ENCODE results near the gene LY6G6F.
"Not testable (repeated sequence)": the region's sequence is repeated elsewhere in the genome, so short reads cannot be mapped to it uniquely, and the experiment has no call there.

The LY6G6F gene

GRCh38 chr6:31707701-31708100 lies 1.0 kb downstream of the LY6G6F start:
- H3K36me3 ChIP-seq (ENCODE audit: control insufficient read depth in 2 of 2, insufficient read depth in 2 of 2, low read length in 2 of 2), result no peaks in the 10 kb centered on the region
- no peak overlapping the region for H3K27ac ChIP-seq (ENCODE audit: low read length)
- H3K4me1 ChIP-seq (ENCODE audit: control insufficient read depth, insufficient read depth, low read length), result peaks cover 5% of the 10 kb centered on the region
- H3K27me3 ChIP-seq (ENCODE audit: control insufficient read depth in 1 of 2, insufficient read depth in 2 of 2, low read length in 2 of 2), result peaks cover 0 to 2% of the 10 kb centered on the region in 2 donors
- no peaks in the 10 kb centered on the region for H3K9me3 ChIP-seq (ENCODE audit: control insufficient read depth in 2 of 2, low read length in 2 of 2)
- H3K4me3 ChIP-seq (ENCODE audit: low read length in 2 of 2), result no peak overlapping the region
- no peak overlapping the region for H3K9ac ChIP-seq (ENCODE audit: low read length in 2 of 2)

- H3K4me1 ChIP-seq (ENCODE audit: control insufficient read depth, insufficient read depth, low read length), result peaks cover 5% of the 10 kb centered on the region
- no peaks in the 10 kb centered on the region for H3K9me3 ChIP-seq (ENCODE audit: control insufficient read depth in 2 of 2, low read length in 2 of 2)
These were observed 1.6 kb downstream of the LY6G6F start for GRCh38 chr6:31708224-31708623.

DNA sequence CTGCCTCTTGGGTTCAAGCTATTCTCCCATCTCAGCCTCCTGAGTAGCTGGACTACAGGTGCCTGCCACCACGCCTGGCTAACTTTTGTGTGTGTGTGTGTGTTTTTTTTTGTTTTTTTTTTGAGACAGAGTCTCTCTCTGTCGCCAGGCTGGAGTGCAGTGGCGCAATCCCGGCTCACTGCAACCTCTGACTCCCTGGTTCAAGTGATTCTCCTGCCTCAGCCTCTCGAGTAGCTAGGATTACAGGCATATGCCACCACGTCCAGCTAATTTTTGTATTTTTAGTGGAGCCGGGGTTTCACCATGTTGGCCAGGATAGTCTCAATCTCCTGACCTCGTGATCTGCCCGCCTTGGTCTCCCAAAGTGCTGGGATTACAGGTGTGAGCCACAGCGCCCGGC lies 2.5 kb downstream of the LY6G6F start:
- not testable (repeated sequence) for H3K4me3 ChIP-seq (ENCODE audit: low read length in 2 of 2); H3K27ac ChIP-seq (ENCODE audit: low read length); H3K4me1 ChIP-seq (ENCODE audit: control insufficient read depth, insufficient read depth, low read length); H3K36me3 ChIP-seq (ENCODE audit: control insufficient read depth in 2 of 2, insufficient read depth in 2 of 2, low read length in 2 of 2); H3K27me3 ChIP-seq (ENCODE audit: control insufficient read depth in 1 of 2, insufficient read depth in 2 of 2, low read length in 2 of 2); H3K9me3 ChIP-seq (ENCODE audit: control insufficient read depth in 2 of 2, low read length in 2 of 2); H3K9ac ChIP-seq (ENCODE audit: low read length in 2 of 2)

More at GRCh38 chr6:31708224-31708623, 1.6 kb downstream of the LY6G6F start:
- H3K27ac ChIP-seq (ENCODE audit: low read length), result no peak overlapping the region
- H3K27me3 ChIP-seq (ENCODE audit: control insufficient read depth in 1 of 2, insufficient read depth in 2 of 2, low read length in 2 of 2), result peaks cover 0 to 2% of the 10 kb centered on the region in 2 donors
- H3K9ac ChIP-seq (ENCODE audit: low read length in 2 of 2), result no peak overlapping the region
- no peak overlapping the region for H3K4me3 ChIP-seq (ENCODE audit: low read length in 2 of 2)
- H3K36me3 ChIP-seq (ENCODE audit: control insufficient read depth in 2 of 2, insufficient read depth in 2 of 2, low read length in 2 of 2), result no peaks in the 10 kb centered on the region

DNA sequence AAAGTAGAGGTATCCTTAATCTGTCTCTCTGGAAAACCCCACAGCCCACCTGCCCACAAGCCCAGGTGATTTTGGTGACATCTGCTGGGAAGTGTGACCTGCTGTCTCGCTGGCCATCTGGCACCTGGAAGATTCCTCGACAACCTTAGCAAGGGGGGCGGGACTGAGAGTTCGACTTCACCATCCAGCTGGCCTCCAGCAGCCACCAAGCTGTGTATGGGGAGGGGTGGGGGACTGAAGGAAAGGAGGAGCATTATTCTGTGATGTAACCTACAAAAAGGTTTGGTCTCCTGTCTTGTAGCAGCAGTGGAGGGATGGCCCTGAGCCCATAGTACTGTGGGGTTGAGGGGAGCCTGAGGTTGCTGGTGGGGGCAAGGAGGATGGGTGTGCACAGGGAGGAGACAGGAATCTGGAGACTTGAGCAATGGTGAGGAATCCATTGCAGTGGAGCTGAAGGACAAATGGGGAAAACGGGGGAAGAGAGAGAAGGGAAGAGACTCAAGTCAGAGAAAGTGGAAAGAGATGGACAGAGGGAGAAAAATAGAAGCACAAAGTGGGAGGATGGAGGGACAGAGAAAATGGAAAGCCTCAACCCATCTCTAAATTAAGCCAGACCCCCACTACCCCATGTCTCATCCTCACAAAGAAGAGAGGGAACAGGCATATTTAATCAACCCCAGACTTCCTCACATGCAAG lies 4.0 kb downstream of the LY6G6F start:
- H3K36me3 ChIP-seq (ENCODE audit: control insufficient read depth in 2 of 2, insufficient read depth in 2 of 2, low read length in 2 of 2), result no peaks in the 10 kb centered on the region
- no peaks in the 10 kb centered on the region for H3K9me3 ChIP-seq (ENCODE audit: control insufficient read depth in 2 of 2, low read length in 2 of 2)
- H3K9ac ChIP-seq (ENCODE audit: low read length in 2 of 2), result no peak overlapping the region
- H3K27ac ChIP-seq (ENCODE audit: low read length), result no peak overlapping the region
- peaks cover 0 to 2% of the 10 kb centered on the region in 2 donors for H3K27me3 ChIP-seq (ENCODE audit: control insufficient read depth in 1 of 2, insufficient read depth in 2 of 2, low read length in 2 of 2)
- H3K4me1 ChIP-seq (ENCODE audit: control insufficient read depth, insufficient read depth, low read length), result peaks cover 7% of the 10 kb centered on the region
- H3K4me3 ChIP-seq (ENCODE audit: low read length in 2 of 2), result no peak overlapping the region

GRCh38 chr6:31711233-31711632 lies 4.6 kb downstream of the LY6G6F start:
- Histone ChIP-seq H3K9ac (ENCODE audit: low read length in 2 of 2) (no peak overlapping the region), H3K4me3 (ENCODE audit: low read length in 2 of 2) (no peak overlapping the region), H3K27me3 (ENCODE audit: control insufficient read depth in 1 of 2, insufficient read depth in 2 of 2, low read length in 2 of 2) (peaks cover 0 to 2% of the 10 kb centered on the region in 2 donors), H3K27ac (ENCODE audit: low read length) (no peak overlapping the region), H3K4me1 (ENCODE audit: control insufficient read depth, insufficient read depth, low read length) (peaks cover 7% of the 10 kb centered on the region), H3K36me3 (ENCODE audit: control insufficient read depth in 2 of 2, insufficient read depth in 2 of 2, low read length in 2 of 2) (no peaks in the 10 kb centered on the region), H3K9me3 (ENCODE audit: control insufficient read depth in 2 of 2, low read length in 2 of 2) (no peaks in the 10 kb centered on the region)

- Histone ChIP-seq H3K9me3 (ENCODE audit: control insufficient read depth in 2 of 2, low read length in 2 of 2) (no peaks in the 10 kb centered on the region), H3K4me3 (ENCODE audit: low read length in 2 of 2) (no peak overlapping the region), H3K4me1 (ENCODE audit: control insufficient read depth, insufficient read depth, low read length) (peaks cover 7% of the 10 kb centered on the region), H3K27ac (ENCODE audit: low read length) (no peak overlapping the region), H3K27me3 (ENCODE audit: control insufficient read depth in 1 of 2, insufficient read depth in 2 of 2, low read length in 2 of 2) (peaks cover 0 to 2% of the 10 kb centered on the region in 2 donors), H3K36me3 (ENCODE audit: control insufficient read depth in 2 of 2, insufficient read depth in 2 of 2, low read length in 2 of 2) (no peaks in the 10 kb centered on the region), H3K9ac (ENCODE audit: low read length in 2 of 2) (no peak overlapping the region)
These were observed 5.6 kb downstream of the LY6G6F start for GRCh38 chr6:31712296-31712695.

- H3K27ac ChIP-seq (ENCODE audit: low read length), result no peak overlapping the region
- H3K9ac ChIP-seq (ENCODE audit: low read length in 2 of 2), result no peak overlapping the region
- H3K36me3 ChIP-seq (ENCODE audit: control insufficient read depth in 2 of 2, insufficient read depth in 2 of 2, low read length in 2 of 2), result no peaks in the 10 kb centered on the region
- H3K4me3 ChIP-seq (ENCODE audit: low read length in 2 of 2), result no peak overlapping the region
- H3K9me3 ChIP-seq (ENCODE audit: control insufficient read depth in 2 of 2, low read length in 2 of 2), result no peaks in the 10 kb centered on the region
- H3K4me1 ChIP-seq (ENCODE audit: control insufficient read depth, insufficient read depth, low read length), result peaks cover 7% of the 10 kb centered on the region
- H3K27me3 ChIP-seq (ENCODE audit: control insufficient read depth in 1 of 2, insufficient read depth in 2 of 2, low read length in 2 of 2), result peaks cover 0 to 2% of the 10 kb centered on the region in 2 donors
These were observed 6.8 kb downstream of the LY6G6F start for GRCh38 chr6:31713465-31713864.

GRCh38 chr6:31713991-31714684 lies 7.5 kb downstream of the LY6G6F start:
- H3K4me1 ChIP-seq (ENCODE audit: control insufficient read depth, insufficient read depth, low read length), result peaks cover 7% of the 10 kb centered on the region
- H3K9me3 ChIP-seq (ENCODE audit: control insufficient read depth in 2 of 2, low read length in 2 of 2), result no peaks in the 10 kb centered on the region
- no peak overlapping the region for H3K27ac ChIP-seq (ENCODE audit: low read length)
- H3K36me3 ChIP-seq (ENCODE audit: control insufficient read depth in 2 of 2, insufficient read depth in 2 of 2, low read length in 2 of 2), result no peaks in the 10 kb centered on the region
- no peak overlapping the region for H3K9ac ChIP-seq (ENCODE audit: low read length in 2 of 2)
- peaks cover 0 to 2% of the 10 kb centered on the region in 2 donors for H3K27me3 ChIP-seq (ENCODE audit: control insufficient read depth in 1 of 2, insufficient read depth in 2 of 2, low read length in 2 of 2)
- no peak overlapping the region for H3K4me3 ChIP-seq (ENCODE audit: low read length in 2 of 2)

DNA sequence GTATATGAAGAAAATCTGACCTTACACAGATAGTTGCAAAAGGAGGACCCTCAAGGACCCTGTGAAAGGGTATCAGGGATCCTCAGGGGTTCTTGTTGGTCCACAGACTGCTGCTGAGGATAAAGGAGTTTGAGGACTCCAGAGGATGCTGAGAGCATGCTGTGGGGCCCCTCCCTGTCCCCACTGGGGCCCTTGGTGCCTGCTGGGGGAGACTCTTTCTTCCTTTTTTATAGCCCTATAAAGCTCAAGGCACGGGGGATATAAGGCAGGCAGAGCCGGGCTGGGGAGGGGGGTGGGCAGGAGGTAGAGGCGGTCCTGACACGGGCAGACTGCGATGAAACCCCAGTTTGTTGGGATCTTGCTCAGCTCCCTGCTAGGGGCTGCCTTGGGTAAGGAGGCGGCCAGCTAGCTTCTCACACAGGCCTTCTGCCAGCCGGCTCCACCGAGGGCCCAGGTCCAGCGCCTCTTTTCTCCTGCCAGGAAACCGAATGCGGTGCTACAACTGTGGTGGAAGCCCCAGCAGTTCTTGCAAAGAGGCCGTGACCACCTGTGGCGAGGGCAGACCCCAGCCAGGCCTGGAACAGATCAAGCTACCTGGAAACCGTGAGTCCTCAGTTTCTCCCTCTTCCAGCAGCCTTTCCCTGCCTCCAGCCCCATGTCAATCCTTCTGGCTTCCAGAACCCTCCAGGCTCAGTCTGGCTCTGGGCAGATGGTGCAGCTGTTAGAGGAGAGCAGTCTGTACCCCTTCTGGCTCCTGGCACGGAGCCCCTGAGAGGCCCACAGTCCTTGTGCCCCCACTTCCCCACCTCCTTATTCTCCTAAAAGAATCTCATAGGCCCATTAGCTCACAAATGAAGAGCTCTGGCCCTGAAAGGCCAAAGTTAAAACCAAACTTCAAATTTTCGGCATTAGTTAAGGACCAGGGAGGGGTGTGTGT lies 8.6 kb downstream of the LY6G6F start, which contains the start of gene LY6G6D:
TSS of gene LY6G6D (plus strand) at position 327 of the 937 bp plus-strand sequence. CDS start at position 335, 8 bp downstream.
- Histone ChIP-seq H3K9me3 (ENCODE audit: control insufficient read depth in 2 of 2, low read length in 2 of 2) (no peaks in the 10 kb centered on the region), H3K9ac (ENCODE audit: low read length in 2 of 2) (no peak within 1 kb of the TSS), H3K4me1 (ENCODE audit: control insufficient read depth, insufficient read depth, low read length) (peaks cover 7% of the 10 kb centered on the region), H3K4me3 (ENCODE audit: low read length in 2 of 2) (no peak within 1 kb of the TSS), H3K27me3 (ENCODE audit: control insufficient read depth in 1 of 2, insufficient read depth in 2 of 2, low read length in 2 of 2) (no peaks in the 10 kb centered on the region), H3K27ac (ENCODE audit: low read length) (no peak within 1 kb of the TSS), H3K36me3 (ENCODE audit: control insufficient read depth in 2 of 2, insufficient read depth in 2 of 2, low read length in 2 of 2) (no peaks in the 10 kb centered on the region)

GRCh38 chr6:31717499-31718222 lies 11.0 kb downstream of the LY6G6F start:
- H3K4me1 ChIP-seq (ENCODE audit: control insufficient read depth, insufficient read depth, low read length), result peaks cover 7% of the 10 kb centered on the region
- no peaks in the 10 kb centered on the region for H3K9me3 ChIP-seq (ENCODE audit: control insufficient read depth in 2 of 2, low read length in 2 of 2)
- no peak overlapping the region for H3K27ac ChIP-seq (ENCODE audit: low read length)
- H3K36me3 ChIP-seq (ENCODE audit: control insufficient read depth in 2 of 2, insufficient read depth in 2 of 2, low read length in 2 of 2), result no peaks in the 10 kb centered on the region
- H3K4me3 ChIP-seq (ENCODE audit: low read length in 2 of 2), result no peak overlapping the region
- H3K9ac ChIP-seq (ENCODE audit: low read length in 2 of 2), result no peak overlapping the region
- H3K27me3 ChIP-seq (ENCODE audit: control insufficient read depth in 1 of 2, insufficient read depth in 2 of 2, low read length in 2 of 2), result no peaks in the 10 kb centered on the region

All from stomach smooth muscle (tissue), 2 donors.